ENCODE measurements around the gene IRF4. TPM values are rescaled to one million over a fixed set of nuclear protein-coding genes. Genes with fewer than 3 reads are reported as not detected.
"Not testable (repeated sequence)": the region's sequence is repeated elsewhere in the genome, so short reads cannot be mapped to it uniquely, and the experiment has no call there.

IRF4 gene
- total RNA-seq, 1 donor from 2014 or later = 2.9 TPM

GRCh38 chr6:366389-367297 lies 24.9 kb upstream of the IRF4 start:
- DNase-seq (ENCODE audit: low spot score) = no peak

GRCh38 chr6:367298-367794 lies 24.2 kb upstream of the IRF4 start:
- DNase-seq (ENCODE audit: low spot score) = no peak

- DNase-seq (ENCODE audit: low spot score) = no peak
Measured at GRCh38 chr6:367891-368630, 23.5 kb upstream of the IRF4 start.

- no peak for DNase-seq (ENCODE audit: low spot score)
Measured at GRCh38 chr6:369559-370431, 21.8 kb upstream of the IRF4 start.

- no peak for DNase-seq (ENCODE audit: low spot score)
Measured at GRCh38 chr6:370555-370954, 21.0 kb upstream of the IRF4 start.

- not testable (repeated sequence) for DNase-seq (ENCODE audit: low spot score)
Measured at GRCh38 chr6:371851-372250, 19.7 kb upstream of the IRF4 start.

GRCh38 chr6:372336-372911 lies 19.1 kb upstream of the IRF4 start:
- DNase-seq (ENCODE audit: low spot score) = no peak

- DNase-seq (ENCODE audit: low spot score) = no peak
Measured at GRCh38 chr6:373031-373430, 18.5 kb upstream of the IRF4 start.

- DNase-seq (ENCODE audit: low spot score) = no peak
Measured at GRCh38 chr6:373773-374724, 17.5 kb upstream of the IRF4 start.

- DNase-seq (ENCODE audit: low spot score) = no peak
Measured at GRCh38 chr6:374956-375355, 16.6 kb upstream of the IRF4 start.

- DNase-seq (ENCODE audit: low spot score) = no peak
Measured at GRCh38 chr6:376827-377640, 14.5 kb upstream of the IRF4 start.

- DNase-seq (ENCODE audit: low spot score) = not testable (repeated sequence)
Measured at GRCh38 chr6:377641-378020, 13.9 kb upstream of the IRF4 start.

GRCh38 chr6:378090-378957 lies 13.2 kb upstream of the IRF4 start:
- DNase-seq (ENCODE audit: low spot score) = no peak

- no peak for DNase-seq (ENCODE audit: low spot score)
Measured at GRCh38 chr6:378958-379409, 12.6 kb upstream of the IRF4 start.

GRCh38 chr6:379410-380181 lies 12.0 kb upstream of the IRF4 start:
- no peak for DNase-seq (ENCODE audit: low spot score)

- DNase-seq (ENCODE audit: low spot score) = no peak
Measured at GRCh38 chr6:380234-381218, 11.0 kb upstream of the IRF4 start.

All from mucosa of gallbladder (tissue), 1 donor.